Heart left ventricle (tissue), 16 donors: ENCODE results near the gene LCE4A. TPM values are rescaled to one million over a fixed set of nuclear protein-coding genes. Genes with fewer than 3 reads are reported as not detected.

Experiments used
- ATAC-seq, 4 donors: fragments of 200-7000 bp; cut with Tn5 transposase; one replicate each; pipeline ENCODE4 v1.9.1; 2020 to 2022; ENCODE audit warnings: moderate library complexity in 4 of 4, mild to moderate bottlenecking in 3 of 4, moderate number of reproducible peaks in 1 of 4
- DNase-seq, 5 donors: peaks; one replicate each; pipeline ENCODE4 v3.0.0-alpha.2; 2020
- H3K27ac ChIP-seq, 12 donors: fragments of 200-600 bp; sonication (generic) in 4 of 12; one replicate each; pipeline versions ENCODE4 v1.5.0 to v1.8.0; 2016 to 2022; ENCODE audit warnings: mild to moderate bottlenecking in 2 of 12
- H3K27me3 ChIP-seq, 9 donors: fragments of 200-600 bp; sonication (generic) in 2 of 9; one replicate each; pipeline versions ENCODE4 v1.5.1 to v1.8.0; 2016 to 2022; ENCODE audit warnings: mild to moderate bottlenecking in 3 of 9
- H3K36me3 ChIP-seq, 9 donors: fragments of 200-600 bp; sonication (generic) in 2 of 9; one replicate each; pipeline versions ENCODE4 v1.5.0 to v1.8.0; 2018 to 2022; ENCODE audit warnings: mild to moderate bottlenecking in 2 of 9
- H3K4me1 ChIP-seq, 12 donors: fragments of 200-600 bp; sonication (generic) in 4 of 12; one replicate each; pipeline versions ENCODE4 v1.5.0 to v1.8.0; 2016 to 2022; ENCODE audit warnings: mild to moderate bottlenecking in 3 of 12
- H3K4me3 ChIP-seq, 12 donors: fragments of 200-600 bp; sonication (generic) in 4 of 12; one replicate each; pipeline versions ENCODE4 v1.5.0 to v1.8.0; 2017 to 2022; ENCODE audit warnings: mild to moderate bottlenecking in 9 of 12, moderate library complexity in 4 of 12
- H3K9me3 ChIP-seq, 12 donors: fragments of 200-600 bp; sonication (generic) in 4 of 12; one replicate each; pipeline versions ENCODE4 v1.5.0 to v1.8.0; 2016 to 2022; ENCODE audit warnings: mild to moderate bottlenecking in 1 of 12
- CTCF ChIP-seq, 12 donors: fragments of 200-600 bp; sonication (generic) in 4 of 12; IDR thresholded peaks; one replicate each; pipeline versions ENCODE4 v1.5.0 to v1.8.0; 2018 to 2022; ENCODE audit warnings: antibody characterized with exemption in 12 of 12, mild to moderate bottlenecking in 5 of 12
- POLR2A ChIP-seq, 2 donors: fragments of 450-650 bp; IDR thresholded peaks; one replicate each; pipeline ENCODE4 v1.6.1; 2017; ENCODE audit warnings: antibody characterized with exemption in 2 of 2, mild to moderate bottlenecking in 2 of 2, moderate library complexity in 2 of 2
- WGBS, 4 donors: extraction: QIAGEN DNeasy Blood & Tissue Kit in 2 of 4; methylation state at CpG; one replicate each; pipeline versions ENCODE4 v1.1.5 to v1.1.7; 2013 to 2018; 5-methylcytosine and 5-hydroxymethylcytosine counted together
- intact Hi-C, 10 donors: fragments of 100-400 bp; cut with DNase I; formaldehyde crosslinking; loops; one replicate each; pipeline versions ENCODE4 v1.11.1 to v1.14.2; 2022
- polyA plus RNA-seq, 2 donors: library from polyadenylated mRNA; stranded (reverse); fragments of 200-250 nt; gene quantifications; one replicate each; pipeline ENCODE4 v1.2.3, GENCODE V29; 2013
- total RNA-seq, 9 donors: library from RNA; depleted of rRNA in 2 of 9; stranded (reverse); fragments of >200 nt in 2 of 9; fragmentation: NEBNext Ultra II Directional in 3 of 9; extraction: Animal tissue kit (Norgen Biotek cat#: 25700) in 3 of 9; gene quantifications; one replicate each; pipeline versions ENCODE4 v1.1.0 to v1.2.4, GENCODE V29; 2016 to 2023
- donor health status: ischemic (EF 13 %, LVEDD 7.1; RV severe dilation, severe dysfunction).
- donor health status: healthy with polysubstance abuse.
- donor health status: DM: no; HTN: yes; CAD: no.
- donor health status: DM: no; HTN: no; CAD: no.
- donor health status: ischemic (EF 25% LVEDD 6.9; RV normal size, moderate dysfunction).
- donor health status: ischemic (EF 25% LVEDD 5.7; RV mildly dilated, moderate dysfunction).
- donor health status: healthy.
- donor health status: DM: yes; HTN: yes; CAD: no.
- donor health status: ischemic (EF 35%, LVEDD 5.7; RV mildly dilated, moderate dysfunction).
- donor health status: nonischemic (EF 11% LVEDD 7.7; RV severe dilation, severe dysfunction).
- donor health status: DM: yes; HTN: yes; CAD: no.
- donor health status: PGD.
- donor health status: ischemic (EF 29% LVEDD 5.4; RV normal size, mild dysfunction).
- donor health status: nonischemic (EF 23%, LVEDD 6.1; RV moderate dilation, normal function).

The LCE4A gene
- total and polyA plus RNA-seq, 11 donors: not detected

- Histone ChIP-seq H3K27ac (no peak within 1 kb of the TSS), H3K27me3 (peaks cover 0 to 4% (median 0%) of the 10 kb centered on the region in 9 donors), H3K36me3 (no peaks in the 10 kb centered on the region), H3K9me3 (no peaks in the 10 kb centered on the region), H3K4me3 (no peak within 1 kb of the TSS), H3K4me1 (no peaks in the 10 kb centered on the region)
- DNase-seq: no peak
- WGBS, 4 donors: 69 to 77% (median 73%) methylated on average over 6 of the region's 6 CpGs
- intact Hi-C loops: no loop called here
- ATAC-seq: no peak
- TF ChIP-seq POLR2A (IDR thresholded peaks at IDR 0.05): no peak
- TF ChIP-seq CTCF (IDR thresholded peaks at IDR 0.05): no peak
Observed at GRCh38 chr1:152757747-152758146, 49.8 kb downstream of the LCE4A start, which contains the start of gene KPRP. Gene KPRP, plus strand, starts transcription at chr1:152758025. Its CDS starts 1,564 bp downstream, at chr1:152759589.

DNA sequence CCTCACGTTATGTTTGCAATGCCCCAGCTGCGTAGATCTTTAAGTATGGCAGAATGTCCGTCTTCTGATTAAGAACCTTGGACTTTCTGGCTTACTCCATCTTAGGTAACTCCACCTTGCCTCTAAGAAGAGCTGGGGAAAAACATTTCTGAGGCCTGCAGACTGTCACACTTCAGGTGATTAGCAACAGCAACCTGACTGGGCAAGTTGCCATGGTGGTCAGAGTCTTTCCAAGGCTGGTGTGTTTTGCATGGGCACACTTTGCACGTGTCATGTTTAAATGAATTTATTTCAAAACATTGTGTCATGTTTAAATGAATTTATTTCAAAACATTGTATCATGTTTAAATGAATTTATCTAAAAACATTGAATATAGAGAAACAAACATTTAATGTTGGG is 50.7 kb downstream of the LCE4A start:
- ATAC-seq (no peak), DNase-seq (no peak)
- Histone ChIP-seq H3K4me3 (no peak overlapping the region), H3K27me3 (peaks cover 0 to 4% (median 0%) of the 10 kb centered on the region in 9 donors), H3K27ac (no peak overlapping the region), H3K4me1 (no peaks in the 10 kb centered on the region), H3K9me3 (no peaks in the 10 kb centered on the region), H3K36me3 (no peaks in the 10 kb centered on the region)
- intact Hi-C loops: no loop called here
- 73 to 81% (median 76%) methylated on average over 4 of the region's 4 CpGs for WGBS, 4 donors
- TF ChIP-seq POLR2A (IDR thresholded peaks at IDR 0.05): no peak

Other genes with a start within 250 kb of the LCE4A start
- gene LCE5A, start 197.4 kb upstream of the LCE4A start, total RNA-seq: not detected
- not detected for gene LCE5A, start 197.4 kb upstream of the LCE4A start, polyA plus RNA-seq
- not detected for gene CRCT1, start 193.7 kb upstream of the LCE4A start, total RNA-seq
- not detected for gene CRCT1, start 193.7 kb upstream of the LCE4A start, polyA plus RNA-seq
- gene LCE3E, start 141.4 kb upstream of the LCE4A start, total RNA-seq: not detected
- not detected for gene LCE3E, start 141.4 kb upstream of the LCE4A start, polyA plus RNA-seq
- gene LCE3D, start 127.6 kb upstream of the LCE4A start, total RNA-seq: not detected
- gene LCE3D, start 127.6 kb upstream of the LCE4A start, polyA plus RNA-seq: not detected
- not detected for gene LCE3C, start 107.9 kb upstream of the LCE4A start, total RNA-seq
- not detected for gene LCE3C, start 107.9 kb upstream of the LCE4A start, polyA plus RNA-seq
- gene LCE3B, start 94.3 kb upstream of the LCE4A start, total RNA-seq: not detected
- gene LCE3B, start 94.3 kb upstream of the LCE4A start, polyA plus RNA-seq: not detected
- gene LCE3A, start 85.1 kb upstream of the LCE4A start, total RNA-seq: not detected
- not detected for gene LCE3A, start 85.1 kb upstream of the LCE4A start, polyA plus RNA-seq
- not detected for gene LCE2D, start 44.8 kb upstream of the LCE4A start, total RNA-seq
- gene LCE2D, start 44.8 kb upstream of the LCE4A start, polyA plus RNA-seq: not detected
- not detected for gene LCE2C, start 32.9 kb upstream of the LCE4A start, total RNA-seq
- not detected for gene LCE2C, start 32.9 kb upstream of the LCE4A start, polyA plus RNA-seq
- gene LCE2B, start 22.0 kb upstream of the LCE4A start, total RNA-seq: not detected
- not detected for gene LCE2B, start 22.0 kb upstream of the LCE4A start, polyA plus RNA-seq
- gene LCE2A, start 9.8 kb upstream of the LCE4A start, total RNA-seq: not detected
- gene LCE2A, start 9.8 kb upstream of the LCE4A start, polyA plus RNA-seq: not detected
- not detected for gene KPRP, start 49.9 kb downstream of the LCE4A start, total RNA-seq
- not detected for gene KPRP, start 49.9 kb downstream of the LCE4A start, polyA plus RNA-seq
- not detected for gene LCE1F, start 67.0 kb downstream of the LCE4A start, total RNA-seq
- not detected for gene LCE1F, start 67.0 kb downstream of the LCE4A start, polyA plus RNA-seq
- not detected for gene LCE1E, start 78.1 kb downstream of the LCE4A start, total RNA-seq
- not detected for gene LCE1E, start 78.1 kb downstream of the LCE4A start, polyA plus RNA-seq
- gene LCE1D, start 88.6 kb downstream of the LCE4A start, total RNA-seq: not detected
- gene LCE1D, start 88.6 kb downstream of the LCE4A start, polyA plus RNA-seq: not detected
- gene LCE1C, start 98.5 kb downstream of the LCE4A start, total RNA-seq: not detected
- not detected for gene LCE1C, start 98.5 kb downstream of the LCE4A start, polyA plus RNA-seq
- gene LCE1B, start 103.8 kb downstream of the LCE4A start, total RNA-seq: not detected
- not detected for gene LCE1B, start 103.8 kb downstream of the LCE4A start, polyA plus RNA-seq
- not detected for gene LCE1A, start 119.3 kb downstream of the LCE4A start, total RNA-seq
- gene LCE1A, start 119.3 kb downstream of the LCE4A start, polyA plus RNA-seq: not detected
- gene LCE6A, start 134.7 kb downstream of the LCE4A start, total RNA-seq: not detected
- gene LCE6A, start 134.7 kb downstream of the LCE4A start, polyA plus RNA-seq: not detected
- not detected for gene LCE7A, start 151.8 kb downstream of the LCE4A start, total RNA-seq
- gene LCE7A, start 151.8 kb downstream of the LCE4A start, polyA plus RNA-seq: not detected
- gene SMCP, start 170.2 kb downstream of the LCE4A start, total RNA-seq: not detected
- gene SMCP, start 170.2 kb downstream of the LCE4A start, polyA plus RNA-seq: not detected
- not detected for gene IVL, start 200.4 kb downstream of the LCE4A start, total RNA-seq
- gene IVL, start 200.4 kb downstream of the LCE4A start, polyA plus RNA-seq: under 1 TPM in 1 of 2 donors, not detected in 1; 0.03 TPM
- gene SPRR5, start 239.0 kb downstream of the LCE4A start, total RNA-seq: not detected
- not detected for gene SPRR5, start 239.0 kb downstream of the LCE4A start, polyA plus RNA-seq